Stimulated activated naive CD4-positive, alpha-beta T cell treated with Interleukin-2 at 50 U/mL for 16 hours (primary cell): ENCODE results near the gene HOXB8.

Experiments
- DNase-seq: peaks from one replicate; lab custom pipeline; 2025; lab: John Stamatoyannopoulos, UW

The HOXB8 gene

GRCh38 chr17:48615047-48615962 lies at the start of gene HOXB8:
Gene HOXB8 (minus strand): TSS chr17:48615292. CDS start chr17:48614704, 588 bp downstream.
- no peak for DNase-seq

GRCh38 chr17:48663134-48663924 lies 48.2 kb upstream of the HOXB8 start:
- no peak for DNase-seq

GRCh38 chr17:48655913-48656312 lies 40.8 kb upstream of the HOXB8 start:
- DNase-seq, result no peak

- DNase-seq, result no peak
Observed at GRCh38 chr17:48649741-48650140, 34.6 kb upstream of the HOXB8 start.

- DNase-seq, result no peak
Observed at GRCh38 chr17:48647963-48648245, 32.8 kb upstream of the HOXB8 start.

GRCh38 chr17:48647103-48647962 lies 32.2 kb upstream of the HOXB8 start:
- DNase-seq, result no peak

- peak; percentile 26 for DNase-seq
Observed at GRCh38 chr17:48646183-48647102, 31.4 kb upstream of the HOXB8 start.

GRCh38 chr17:48645639-48646182 lies 30.6 kb upstream of the HOXB8 start:
- DNase-seq, result no peak

GRCh38 chr17:48644910-48645557 lies 29.9 kb upstream of the HOXB8 start:
- no peak for DNase-seq

- no peak for DNase-seq
Observed at GRCh38 chr17:48644159-48644558, 29.1 kb upstream of the HOXB8 start.

GRCh38 chr17:48643697-48644012 lies 28.6 kb upstream of the HOXB8 start:
- no peak for DNase-seq

- DNase-seq, result no peak
Observed at GRCh38 chr17:48642843-48643696, 28.0 kb upstream of the HOXB8 start.

- no peak for DNase-seq
Observed at GRCh38 chr17:48642059-48642842, 27.2 kb upstream of the HOXB8 start.

- DNase-seq, result no peak
Observed at GRCh38 chr17:48641541-48642058, 26.5 kb upstream of the HOXB8 start.

- no peak for DNase-seq
Observed at GRCh38 chr17:48640858-48641180, 25.7 kb upstream of the HOXB8 start.

GRCh38 chr17:48639982-48640857 lies 25.1 kb upstream of the HOXB8 start:
- DNase-seq, result no peak

GRCh38 chr17:48639136-48639535 lies 24.0 kb upstream of the HOXB8 start:
- DNase-seq, result no peak
